OCI-LY1 (cell line): ENCODE results near the gene RBM26.

Experiments used
- CTCF ChIP-seq: fragments of 200-600 bp; sonication (generic), shearing (Covaris generic); IDR thresholded peaks from 2 replicates; pipeline ENCODE4 v1.5.1; 2017; ENCODE audit warnings: mild to moderate bottlenecking, antibody characterized with exemption, low read length, moderate library complexity, mixed read lengths
- EZH2 ChIP-seq: fragments of 200-600 bp; sonication (generic), shearing (Covaris generic); IDR thresholded peaks from 2 replicates; pipeline ENCODE4 v1.8.0; 2017; ENCODE audit warnings: borderline replicate concordance, mixed run types, mild to moderate bottlenecking, antibody characterized with exemption, low read length, moderate library complexity, mixed read lengths

GRCh38 chr13:79452239-79452913 lies 46.3 kb upstream of the RBM26 start:
- TF ChIP-seq CTCF (no peak), EZH2 (no peak)
